HepG2 (cell line): ENCODE data around the gene BRD2. TPM values are rescaled to one million over a fixed set of nuclear protein-coding genes. Genes with fewer than 3 reads are reported as not detected.

Experiments
- AGO2 ChIP-seq: fragments of 200-400 bp; formaldehyde crosslinking; optimal IDR thresholded peaks from 2 replicates; pipeline ENCODE3; 2017; ENCODE audit warnings: mild to moderate bottlenecking, low read depth, low read length, moderate library complexity
- CHD4 ChIP-seq: fragments of 200-600 bp; sonication (generic); IDR thresholded peaks from 2 replicates; pipeline ENCODE4 v1.7.0; 2017; ENCODE audit warnings: mild to moderate bottlenecking, low read length, borderline replicate concordance
- HIC2 ChIP-seq: sonication (generic); formaldehyde crosslinking; IDR thresholded peaks from 2 replicates; pipeline ENCODE4 v1.9.0; 2022; ENCODE audit warnings: low read depth, missing genetic modification reagents
- KAT8 ChIP-seq: IDR thresholded peaks from 2 replicates; pipeline ENCODE4 v1.6.1; 2016; ENCODE audit warnings: missing genetic modification reagents, missing compliant biosample characterization
- MXD4 ChIP-seq: IDR thresholded peaks from 2 replicates; pipeline ENCODE4 v1.6.1; 2016; ENCODE audit warnings: mild to moderate bottlenecking, missing biosample characterization, missing genetic modification reagents
- POLR2A ChIP-seq, 2 experiments: IDR thresholded peaks; 2 replicates each; pipeline ENCODE4 v1.6.1; 2011; ENCODE audit warnings: low read depth in 2 of 2, low read length in 2 of 2, mild to moderate bottlenecking in 1 of 2, moderate library complexity in 1 of 2; ENCODE audit not compliant: insufficient read depth in 1 of 2
- SP140L ChIP-seq: sonication (generic); formaldehyde crosslinking; IDR thresholded peaks from 2 replicates; pipeline ENCODE4 v1.4.0; 2020; ENCODE audit warnings: missing genetic modification reagents, borderline replicate concordance
- STAT5B ChIP-seq: sonication (generic); formaldehyde crosslinking; IDR thresholded peaks from 2 replicates; pipeline ENCODE4 v1.4.0; 2020; ENCODE audit warnings: missing genetic modification reagents
- ZBTB21 ChIP-seq: sonication (generic); formaldehyde crosslinking; IDR thresholded peaks from 2 replicates; pipeline ENCODE4 v1.4.0; 2020; ENCODE audit warnings: missing genetic modification reagents
- ZNF121 ChIP-seq: sonication (generic); formaldehyde crosslinking; IDR thresholded peaks from 2 replicates; pipeline ENCODE4 v1.5.0; 2020; ENCODE audit warnings: mild to moderate bottlenecking, missing genetic modification reagents
- ZNF180 ChIP-seq: sonication (generic); formaldehyde crosslinking; IDR thresholded peaks from 2 replicates; pipeline ENCODE4 v1.4.0; 2020; ENCODE audit warnings: low read depth, missing genetic modification reagents, borderline replicate concordance
- ZNF354B ChIP-seq: sonication (generic); formaldehyde crosslinking; IDR thresholded peaks from 2 replicates; pipeline ENCODE4 v1.8.0; 2022; ENCODE audit warnings: mild to moderate bottlenecking, missing genetic modification reagents
- ZNF451 ChIP-seq: sonication (generic); formaldehyde crosslinking; IDR thresholded peaks from 2 replicates; pipeline ENCODE4 v1.5.0; 2020; ENCODE audit warnings: mild to moderate bottlenecking, missing genetic modification reagents
- polyA plus RNA-seq, 8 experiments: library from polyadenylated mRNA; depleted of rRNA in 3 of 8; stranded (reverse) in 7 of 8; unstranded in 1 of 8; fragments of >200 nt; fragmentation: Illumina TruSeq in 4 of 8; extraction: Trizol in 4 of 8; gene quantifications; 2 replicates each; pipeline versions ENCODE4 v1.2.1 to v1.2.3, GENCODE V29; 2011 to 2016; ENCODE audit warnings: low read depth in 4 of 8, missing spikeins in 1 of 8, mixed read lengths in 1 of 8; ENCODE audit not compliant: insufficient read depth in 1 of 8
- total RNA-seq, 5 experiments: library from RNA; depleted of rRNA; stranded (reverse); fragments of >200 nt; fragmentation: Illumina TruSeq; extraction: Trizol; gene quantifications; 2 replicates each; pipeline ENCODE4 v1.2.3, GENCODE V29; 2016; ENCODE audit warnings: low read depth in 1 of 5
- TF ChIP-seq, protein P1 (sequence below): sonication (generic); formaldehyde crosslinking; IDR thresholded peaks from 2 replicates; pipeline ENCODE4 v1.4.0; 2020; ENCODE audit warnings: mild to moderate bottlenecking, missing genetic modification reagents, borderline replicate concordance
- TF ChIP-seq, protein P2 (sequence below): sonication (generic); formaldehyde crosslinking; IDR thresholded peaks from 2 replicates; pipeline ENCODE4 v1.4.0; 2020; ENCODE audit warnings: missing genetic modification reagents, borderline replicate concordance
- TF ChIP-seq, protein P3 (sequence below): sonication (generic); formaldehyde crosslinking; IDR thresholded peaks from 2 replicates; pipeline ENCODE4 v1.5.0; 2020; ENCODE audit warnings: mild to moderate bottlenecking, missing genetic modification reagents

Gene BRD2
- total and polyA plus RNA-seq, 2 of the 13 experiments (the other 11 are each of a cell fraction or from before 2014, with no cell fraction given) = 143 to 202 TPM

- TF ChIP-seq, protein P1, sequence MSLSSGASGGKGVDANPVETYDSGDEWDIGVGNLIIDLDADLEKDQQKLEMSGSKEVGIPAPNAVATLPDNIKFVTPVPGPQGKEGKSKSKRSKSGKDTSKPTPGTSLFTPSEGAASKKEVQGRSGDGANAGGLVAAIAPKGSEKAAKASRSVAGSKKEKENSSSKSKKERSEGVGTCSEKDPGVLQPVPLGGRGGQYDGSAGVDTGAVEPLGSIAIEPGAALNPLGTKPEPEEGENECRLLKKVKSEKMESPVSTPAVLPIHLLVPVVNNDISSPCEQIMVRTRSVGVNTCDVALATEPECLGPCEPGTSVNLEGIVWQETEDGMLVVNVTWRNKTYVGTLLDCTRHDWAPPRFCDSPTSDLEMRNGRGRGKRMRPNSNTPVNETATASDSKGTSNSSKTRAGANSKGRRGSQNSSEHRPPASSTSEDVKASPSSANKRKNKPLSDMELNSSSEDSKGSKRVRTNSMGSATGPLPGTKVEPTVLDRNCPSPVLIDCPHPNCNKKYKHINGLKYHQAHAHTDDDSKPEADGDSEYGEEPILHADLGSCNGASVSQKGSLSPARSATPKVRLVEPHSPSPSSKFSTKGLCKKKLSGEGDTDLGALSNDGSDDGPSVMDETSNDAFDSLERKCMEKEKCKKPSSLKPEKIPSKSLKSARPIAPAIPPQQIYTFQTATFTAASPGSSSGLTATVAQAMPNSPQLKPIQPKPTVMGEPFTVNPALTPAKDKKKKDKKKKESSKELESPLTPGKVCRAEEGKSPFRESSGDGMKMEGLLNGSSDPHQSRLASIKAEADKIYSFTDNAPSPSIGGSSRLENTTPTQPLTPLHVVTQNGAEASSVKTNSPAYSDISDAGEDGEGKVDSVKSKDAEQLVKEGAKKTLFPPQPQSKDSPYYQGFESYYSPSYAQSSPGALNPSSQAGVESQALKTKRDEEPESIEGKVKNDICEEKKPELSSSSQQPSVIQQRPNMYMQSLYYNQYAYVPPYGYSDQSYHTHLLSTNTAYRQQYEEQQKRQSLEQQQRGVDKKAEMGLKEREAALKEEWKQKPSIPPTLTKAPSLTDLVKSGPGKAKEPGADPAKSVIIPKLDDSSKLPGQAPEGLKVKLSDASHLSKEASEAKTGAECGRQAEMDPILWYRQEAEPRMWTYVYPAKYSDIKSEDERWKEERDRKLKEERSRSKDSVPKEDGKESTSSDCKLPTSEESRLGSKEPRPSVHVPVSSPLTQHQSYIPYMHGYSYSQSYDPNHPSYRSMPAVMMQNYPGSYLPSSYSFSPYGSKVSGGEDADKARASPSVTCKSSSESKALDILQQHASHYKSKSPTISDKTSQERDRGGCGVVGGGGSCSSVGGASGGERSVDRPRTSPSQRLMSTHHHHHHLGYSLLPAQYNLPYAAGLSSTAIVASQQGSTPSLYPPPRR (CRISPR knock-in tag) = peak; percentile 76; the same call in 1 of the 2 replicates
- TF ChIP-seq, protein P2, sequence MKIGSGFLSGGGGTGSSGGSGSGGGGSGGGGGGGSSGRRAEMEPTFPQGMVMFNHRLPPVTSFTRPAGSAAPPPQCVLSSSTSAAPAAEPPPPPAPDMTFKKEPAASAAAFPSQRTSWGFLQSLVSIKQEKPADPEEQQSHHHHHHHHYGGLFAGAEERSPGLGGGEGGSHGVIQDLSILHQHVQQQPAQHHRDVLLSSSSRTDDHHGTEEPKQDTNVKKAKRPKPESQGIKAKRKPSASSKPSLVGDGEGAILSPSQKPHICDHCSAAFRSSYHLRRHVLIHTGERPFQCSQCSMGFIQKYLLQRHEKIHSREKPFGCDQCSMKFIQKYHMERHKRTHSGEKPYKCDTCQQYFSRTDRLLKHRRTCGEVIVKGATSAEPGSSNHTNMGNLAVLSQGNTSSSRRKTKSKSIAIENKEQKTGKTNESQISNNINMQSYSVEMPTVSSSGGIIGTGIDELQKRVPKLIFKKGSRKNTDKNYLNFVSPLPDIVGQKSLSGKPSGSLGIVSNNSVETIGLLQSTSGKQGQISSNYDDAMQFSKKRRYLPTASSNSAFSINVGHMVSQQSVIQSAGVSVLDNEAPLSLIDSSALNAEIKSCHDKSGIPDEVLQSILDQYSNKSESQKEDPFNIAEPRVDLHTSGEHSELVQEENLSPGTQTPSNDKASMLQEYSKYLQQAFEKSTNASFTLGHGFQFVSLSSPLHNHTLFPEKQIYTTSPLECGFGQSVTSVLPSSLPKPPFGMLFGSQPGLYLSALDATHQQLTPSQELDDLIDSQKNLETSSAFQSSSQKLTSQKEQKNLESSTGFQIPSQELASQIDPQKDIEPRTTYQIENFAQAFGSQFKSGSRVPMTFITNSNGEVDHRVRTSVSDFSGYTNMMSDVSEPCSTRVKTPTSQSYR (CRISPR knock-in tag) = peak; percentile 98
- TF ChIP-seq ZNF180 (no peak), ZNF451 (peak; percentile 90), HIC2 (CRISPR knock-in tag) (peak; percentile 59; the same call in 1 of the 2 replicates), KAT8 (CRISPR knock-in tag) (peak; percentile 79; the same call in 1 of the 2 replicates), SP140L (CRISPR knock-in tag) (no peak), STAT5B (CRISPR knock-in tag) (0 out of 2 replicates have a peak, but pooled peaks have one; percentile 10), ZBTB21 (CRISPR knock-in tag) (no peak), POLR2A (IDR thresholded peaks at IDR 0.05; ENCODE audit: insufficient read depth in 1 of 2, low read depth in 2 of 2, low read length in 2 of 2) (peak in 1 of 2 experiments; percentile 87; a peak in 2 of 4 replicates), ZNF354B (CRISPR knock-in tag) (peak; percentile 86; the same call in 1 of the 2 replicates), CHD4 (no peak), MXD4 (CRISPR knock-in tag) (peak; percentile 90), AGO2 (peak; percentile 94), ZNF121 (CRISPR knock-in tag) (peak; percentile 41; the same call in 1 of the 2 replicates)
- TF ChIP-seq, protein P3, sequence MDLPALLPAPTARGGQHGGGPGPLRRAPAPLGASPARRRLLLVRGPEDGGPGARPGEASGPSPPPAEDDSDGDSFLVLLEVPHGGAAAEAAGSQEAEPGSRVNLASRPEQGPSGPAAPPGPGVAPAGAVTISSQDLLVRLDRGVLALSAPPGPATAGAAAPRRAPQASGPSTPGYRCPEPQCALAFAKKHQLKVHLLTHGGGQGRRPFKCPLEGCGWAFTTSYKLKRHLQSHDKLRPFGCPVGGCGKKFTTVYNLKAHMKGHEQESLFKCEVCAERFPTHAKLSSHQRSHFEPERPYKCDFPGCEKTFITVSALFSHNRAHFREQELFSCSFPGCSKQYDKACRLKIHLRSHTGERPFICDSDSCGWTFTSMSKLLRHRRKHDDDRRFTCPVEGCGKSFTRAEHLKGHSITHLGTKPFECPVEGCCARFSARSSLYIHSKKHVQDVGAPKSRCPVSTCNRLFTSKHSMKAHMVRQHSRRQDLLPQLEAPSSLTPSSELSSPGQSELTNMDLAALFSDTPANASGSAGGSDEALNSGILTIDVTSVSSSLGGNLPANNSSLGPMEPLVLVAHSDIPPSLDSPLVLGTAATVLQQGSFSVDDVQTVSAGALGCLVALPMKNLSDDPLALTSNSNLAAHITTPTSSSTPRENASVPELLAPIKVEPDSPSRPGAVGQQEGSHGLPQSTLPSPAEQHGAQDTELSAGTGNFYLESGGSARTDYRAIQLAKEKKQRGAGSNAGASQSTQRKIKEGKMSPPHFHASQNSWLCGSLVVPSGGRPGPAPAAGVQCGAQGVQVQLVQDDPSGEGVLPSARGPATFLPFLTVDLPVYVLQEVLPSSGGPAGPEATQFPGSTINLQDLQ (CRISPR knock-in tag) = no peak; the same call in 1 of the 2 replicates
These were observed at the start of gene BRD2 (continued) for GRCh38 chr6:32968093-32968866.
